Endothelial cell of umbilical vein (primary cell): ENCODE results near the gene TTC27. TPM values are rescaled to one million over a fixed set of nuclear protein-coding genes. Genes with fewer than 3 reads are reported as not detected.

Source experiments
- BruUV-seq: library from RNA; stranded (reverse); fragments of 400-500 nt; replicated peaks from 2 replicates; lab custom pipeline; 2021; lab: Mats Ljungman, UMichigan
- CTCF ChIA-PET: fragments of 300-600, 350-600 bp; sonication (Branson Sonifier 250); formaldehyde crosslinking; loops from one replicate; lab custom pipeline; 2021; ENCODE audit warnings: antibody characterized with exemption, inconsistent platforms; lab: Charles Lee
- POLR2A ChIA-PET: fragments of 300-600, 350-600 bp; sonication (Branson Sonifier 250); formaldehyde crosslinking; loops from one replicate; lab custom pipeline; 2021; ENCODE audit warnings: antibody characterized with exemption, inconsistent platforms; lab: Charles Lee
- DNase-seq: peaks from one replicate; pipeline ENCODE4 v3.0.0-alpha.2; 2011; ENCODE audit warnings: low read depth, low spot score
- FAIRE-seq: peaks from 2 replicates; lab custom pipeline; 2011; peaks lifted over from hg19 to GRCh38; lab: Jason Lieb, UNC
- H2AFZ ChIP-seq: 2 replicates; pipeline ENCODE4 v1.6.0; 2012; ENCODE audit warnings: low read depth, low read length, control low read depth, inconsistent platforms
- H3K27ac ChIP-seq: 2 replicates; pipeline ENCODE4 v1.5.1; 2011; ENCODE audit warnings: low read depth, mild to moderate bottlenecking, control low read depth, low read length, moderate library complexity; ENCODE audit not compliant: insufficient read depth
- H3K27me3 ChIP-seq, 2 experiments: 2 replicates each; pipeline versions ENCODE4 v1.6.0 to v1.6.1; 2011; ENCODE audit warnings: low read length in 2 of 2, mixed read lengths in 1 of 2; ENCODE audit not compliant: control insufficient read depth in 2 of 2, insufficient read depth in 2 of 2
- H3K36me3 ChIP-seq, 2 experiments: 2 replicates in 1 of 2; 3 replicates in 1 of 2; pipeline ENCODE4 v1.5.1; 2011; ENCODE audit warnings: low read length in 2 of 2, mild to moderate bottlenecking in 1 of 2, moderate library complexity in 1 of 2; ENCODE audit not compliant: control insufficient read depth in 2 of 2, insufficient read depth in 2 of 2; ENCODE audit errors: extremely low read depth in 1 of 2
- H3K4me1 ChIP-seq: 3 replicates; pipeline ENCODE4 v1.5.1; 2011; ENCODE audit warnings: mild to moderate bottlenecking, low read length; ENCODE audit not compliant: control insufficient read depth, insufficient read depth; ENCODE audit errors: extremely low read depth
- H3K4me2 ChIP-seq: 2 replicates; pipeline ENCODE4 v1.6.1; 2011; ENCODE audit warnings: low read length, control low read depth, mixed read lengths; ENCODE audit not compliant: insufficient read depth
- H3K4me3 ChIP-seq, 3 experiments: fragments of 200-600 bp in 1 of 3; sonication (generic), shearing (Covaris generic) in 1 of 3; replicated peaks in 1 of 3; 2 replicates each; pipeline ENCODE4 v1.5.1; 2011 to 2016; ENCODE audit warnings: control low read depth in 3 of 3, low read length in 3 of 3, mild to moderate bottlenecking in 2 of 3, inconsistent platforms in 1 of 3, low read depth in 1 of 3, moderate library complexity in 1 of 3; ENCODE audit not compliant: insufficient read depth in 1 of 3
- H3K79me2 ChIP-seq: 2 replicates; pipeline ENCODE4 v1.6.0; 2012; ENCODE audit warnings: low read length, inconsistent platforms; ENCODE audit not compliant: control insufficient read depth, insufficient read depth
- H3K9ac ChIP-seq: replicated peaks from 2 replicates; pipeline ENCODE3; 2011; ENCODE audit warnings: low read length, control low read depth; ENCODE audit not compliant: insufficient read depth; ENCODE audit errors: extremely low read depth
- H3K9me1 ChIP-seq: replicated peaks from 3 replicates; pipeline ENCODE4 v1.6.0; 2011; ENCODE audit warnings: mild to moderate bottlenecking, low read length; ENCODE audit not compliant: control insufficient read depth, insufficient read depth; ENCODE audit errors: extremely low read depth
- H3K9me3 ChIP-seq: replicated peaks from 2 replicates; pipeline ENCODE4 v1.5.1; 2012; ENCODE audit warnings: low read length, inconsistent platforms; ENCODE audit not compliant: control insufficient read depth, insufficient read depth
- H4K20me1 ChIP-seq: replicated peaks from 2 replicates; pipeline ENCODE3; 2011; ENCODE audit warnings: mild to moderate bottlenecking, low read length; ENCODE audit not compliant: control insufficient read depth, insufficient read depth; ENCODE audit errors: extremely low read depth
- EZH2 ChIP-seq: IDR thresholded peaks from 2 replicates; pipeline ENCODE4 v1.6.1; 2012; ENCODE audit warnings: borderline replicate concordance, low read depth, mild to moderate bottlenecking, moderate library complexity, low read length, inconsistent platforms; ENCODE audit not compliant: severe bottlenecking
- FOS ChIP-seq: IDR thresholded peaks from 2 replicates; pipeline ENCODE4 v1.6.1; 2011; ENCODE audit warnings: mild to moderate bottlenecking, low read length, moderate library complexity, borderline replicate concordance; ENCODE audit not compliant: insufficient read depth
- GATA2 ChIP-seq: IDR thresholded peaks from 2 replicates; pipeline ENCODE4 v1.7.0; 2011; ENCODE audit warnings: low read depth, mild to moderate bottlenecking, moderate library complexity, mixed read lengths, low read length; ENCODE audit not compliant: insufficient read length, insufficient read depth
- JUN ChIP-seq: IDR thresholded peaks from 2 replicates; pipeline ENCODE4 v1.6.1; 2011; ENCODE audit warnings: borderline replicate concordance, low read depth; ENCODE audit not compliant: insufficient read length, insufficient read depth
- MYC ChIP-seq: IDR thresholded peaks from one replicate; pipeline ENCODE4 v1.6.1; 2011; ENCODE audit warnings: mild to moderate bottlenecking, low read depth, low read length
- POLR2A ChIP-seq: IDR thresholded peaks from 2 replicates; pipeline ENCODE4 v1.6.1; 2012; ENCODE audit warnings: low read depth, mild to moderate bottlenecking, control low read depth, low read length
- POLR2AphosphoS5 ChIP-seq: IDR thresholded peaks from 2 replicates; pipeline ENCODE4 v1.6.1; 2012; ENCODE audit warnings: low read depth, mild to moderate bottlenecking, control low read depth, low read length, moderate library complexity; ENCODE audit not compliant: insufficient read depth
- dilution Hi-C: fragments of 300-500 bp; cut with MboI; formaldehyde crosslinking; loops from one replicate; pipeline ENCODE4 v1.15.0; 2019; ENCODE audit warnings: low sequenced_read_pairs; ENCODE audit not compliant: extremely low pct_ligation_motif_present
- intact Hi-C: fragments of 100-400 bp; cut with micrococcal nuclease; formaldehyde crosslinking; loops from one replicate; pipeline ENCODE4 v1.10.0; 2022
- polyA plus RNA-seq, 4 experiments: library from polyadenylated mRNA; depleted of rRNA in 3 of 4; stranded (reverse) in 3 of 4; unstranded in 1 of 4; fragments of >200 nt; gene quantifications; 2 replicates each; pipeline versions ENCODE4 v1.2.1 to v1.2.3, GENCODE V29; 2011 to 2012; ENCODE audit warnings: missing spikeins in 1 of 4
- total RNA-seq: library from RNA; stranded (reverse); gene quantifications from 2 replicates; pipeline ENCODE4 v1.2.3, GENCODE V29; 2021
- TF ChIP-seq, protein P1 (sequence below): IDR thresholded peaks from 2 replicates; pipeline ENCODE4 v1.6.1; 2011; ENCODE audit not compliant: insufficient read depth, insufficient read length
- TF ChIP-seq, protein P2 (sequence below), 2 donors: IDR thresholded peaks; 1 replicate in 1 of 2; 2 replicates in 1 of 2; pipeline ENCODE4 v1.5.1; 2011; ENCODE audit warnings: low read length in 2 of 2, mild to moderate bottlenecking in 2 of 2, moderate library complexity in 2 of 2, control low read depth in 1 of 2, inconsistent platforms in 1 of 2, low read depth in 1 of 2; ENCODE audit not compliant: insufficient read depth in 1 of 2; ENCODE audit errors: extremely low read depth in 1 of 2

Gene TTC27
- total and polyA plus RNA-seq, 2 donors (not counting 3 experiments of a cell fraction or from before 2014, with no cell fraction given), result 16.3 to 20.1 TPM

DNA sequence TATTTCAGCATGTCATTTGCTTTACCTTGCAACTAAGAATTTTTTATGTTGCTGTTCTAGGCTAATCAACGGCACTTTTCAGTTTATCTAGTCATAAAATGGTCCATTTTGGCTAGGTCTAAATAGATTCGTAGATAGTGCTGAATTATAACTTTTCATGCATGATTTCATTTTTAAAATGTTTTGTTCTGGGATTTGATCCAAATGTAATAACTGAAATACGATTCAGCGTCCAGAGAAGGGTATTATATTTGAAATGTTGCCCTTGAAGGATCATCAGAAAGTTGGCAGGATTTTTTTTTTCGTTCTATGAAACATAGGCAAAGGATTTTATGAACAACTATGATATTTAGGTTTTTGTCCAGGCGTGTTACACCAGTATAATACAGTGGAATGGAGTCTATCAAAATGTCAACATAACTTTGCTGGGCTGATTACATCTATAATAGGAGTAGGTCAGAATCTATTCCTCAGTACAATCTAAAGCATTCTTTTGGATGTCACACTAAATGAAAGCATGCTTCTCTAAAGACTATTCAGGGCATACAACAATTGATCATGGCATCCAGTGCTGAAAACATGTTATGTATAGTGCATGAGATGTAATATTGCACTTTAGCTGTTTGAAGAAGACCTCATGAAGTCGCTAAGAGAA lies 24.8 kb downstream of the TTC27 start:
- TF ChIP-seq, protein P1, sequence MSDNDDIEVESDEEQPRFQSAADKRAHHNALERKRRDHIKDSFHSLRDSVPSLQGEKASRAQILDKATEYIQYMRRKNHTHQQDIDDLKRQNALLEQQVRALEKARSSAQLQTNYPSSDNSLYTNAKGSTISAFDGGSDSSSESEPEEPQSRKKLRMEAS, result no peak
- TF ChIP-seq POLR2A, result no peak
- Histone ChIP-seq H3K9me3 (no peaks in the 10 kb centered on the region), H3K4me3 (no peak overlapping the region), H3K9ac (no peak overlapping the region), H3K4me2 (no peak overlapping the region), H3K36me3 (no peaks in the 10 kb centered on the region), H4K20me1 (no peaks in the 10 kb centered on the region), H3K4me1 (no peaks in the 10 kb centered on the region), H3K27me3 (no peaks in the 10 kb centered on the region), H3K27ac (no peak overlapping the region), H3K9me1 (no peaks in the 10 kb centered on the region), H2AFZ (no peak overlapping the region), H3K79me2 (no peaks in the 10 kb centered on the region)
- ChIA-PET POLR2A (no interaction called here), CTCF (no interaction called here)
- BruUV-seq, result no TSS peak
- intact Hi-C loops, result no loop called here
- dilution Hi-C loops, result no loop called here
- FAIRE-seq (no peak), DNase-seq (no peak)

DNA sequence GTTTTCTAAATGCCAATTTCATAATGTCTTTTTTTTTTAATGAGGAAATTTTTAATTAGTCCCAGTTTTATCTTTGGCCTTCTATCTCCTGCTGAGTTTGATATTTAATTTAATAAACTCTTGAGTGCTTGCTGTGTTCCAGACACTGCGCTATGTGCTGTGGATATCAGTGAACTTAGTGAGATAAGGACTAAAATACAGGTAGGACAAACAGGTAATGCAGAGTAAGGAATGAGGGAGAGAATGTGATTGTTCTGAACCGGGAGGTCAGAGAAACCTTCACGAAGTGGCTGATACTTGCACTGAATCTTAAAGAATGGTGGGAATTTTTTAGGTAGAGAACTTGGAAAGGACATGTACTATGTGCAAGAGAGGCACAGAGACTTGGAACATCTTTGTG lies 28.2 kb downstream of the TTC27 start:
- Histone ChIP-seq H3K4me2 (no peak overlapping the region), H3K27me3 (no peaks in the 10 kb centered on the region), H3K79me2 (no peaks in the 10 kb centered on the region), H3K9me1 (no peaks in the 10 kb centered on the region), H3K36me3 (no peaks in the 10 kb centered on the region), H3K4me1 (no peaks in the 10 kb centered on the region), H3K9ac (no peak overlapping the region), H3K4me3 (no peak overlapping the region), H3K27ac (no peak overlapping the region), H2AFZ (no peak overlapping the region), H4K20me1 (no peaks in the 10 kb centered on the region), H3K9me3 (no peaks in the 10 kb centered on the region)
- TF ChIP-seq POLR2AphosphoS5 (no peak), MYC (no peak), JUN (no peak), POLR2A (no peak), EZH2 (no peak), GATA2 (no peak), FOS (no peak)
- TF ChIP-seq, protein P2, sequence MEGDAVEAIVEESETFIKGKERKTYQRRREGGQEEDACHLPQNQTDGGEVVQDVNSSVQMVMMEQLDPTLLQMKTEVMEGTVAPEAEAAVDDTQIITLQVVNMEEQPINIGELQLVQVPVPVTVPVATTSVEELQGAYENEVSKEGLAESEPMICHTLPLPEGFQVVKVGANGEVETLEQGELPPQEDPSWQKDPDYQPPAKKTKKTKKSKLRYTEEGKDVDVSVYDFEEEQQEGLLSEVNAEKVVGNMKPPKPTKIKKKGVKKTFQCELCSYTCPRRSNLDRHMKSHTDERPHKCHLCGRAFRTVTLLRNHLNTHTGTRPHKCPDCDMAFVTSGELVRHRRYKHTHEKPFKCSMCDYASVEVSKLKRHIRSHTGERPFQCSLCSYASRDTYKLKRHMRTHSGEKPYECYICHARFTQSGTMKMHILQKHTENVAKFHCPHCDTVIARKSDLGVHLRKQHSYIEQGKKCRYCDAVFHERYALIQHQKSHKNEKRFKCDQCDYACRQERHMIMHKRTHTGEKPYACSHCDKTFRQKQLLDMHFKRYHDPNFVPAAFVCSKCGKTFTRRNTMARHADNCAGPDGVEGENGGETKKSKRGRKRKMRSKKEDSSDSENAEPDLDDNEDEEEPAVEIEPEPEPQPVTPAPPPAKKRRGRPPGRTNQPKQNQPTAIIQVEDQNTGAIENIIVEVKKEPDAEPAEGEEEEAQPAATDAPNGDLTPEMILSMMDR (IDR thresholded peaks at IDR 0.05; ENCODE audit: extremely low read depth in 1 of 2, insufficient read depth in 1 of 2, low read depth in 1 of 2, low read length in 2 of 2), result no peak
- TF ChIP-seq, protein P1, result no peak
- dilution Hi-C loops, result no loop called here
- POLR2A ChIA-PET, result no interaction called here
- FAIRE-seq (no peak), DNase-seq (no peak)
- CTCF ChIA-PET, result interaction anchor here (1.2 to 1.9 kb wide), 2 partner anchors 10 to 15 kb away, joined by 4 read pairs; no protein-coding TSS in a partner anchor
- BruUV-seq, result no TSS peak
- intact Hi-C loops, result no loop called here
